OCI-LY1 (cell line): ENCODE data around the gene ASPM.

Experiments used
- H2AFZ ChIP-seq: fragments of 200-600 bp; sonication (generic), shearing (Covaris generic); 2 replicates; pipeline ENCODE4 v1.6.0; 2014; ENCODE audit warnings: antibody characterized with exemption, mild to moderate bottlenecking, low read length
- H3F3A ChIP-seq: fragments of 200-600 bp; sonication (generic), shearing (Covaris generic); 2 replicates; pipeline ENCODE4 v1.6.0; 2014; ENCODE audit warnings: mild to moderate bottlenecking, antibody characterized with exemption, low read length, moderate library complexity; ENCODE audit not compliant: insufficient read depth
- H3K27ac ChIP-seq: fragments of 200-600 bp; sonication (generic); 2 replicates; pipeline ENCODE4 v1.5.1; 2014; ENCODE audit warnings: low read length, mixed run types, mild to moderate bottlenecking, low read depth; ENCODE audit not compliant: poor library complexity, severe bottlenecking
- H3K27me3 ChIP-seq: fragments of 200-600 bp; sonication (generic); 2 replicates; pipeline ENCODE4 v1.6.0; 2014; ENCODE audit warnings: antibody characterized with exemption, mild to moderate bottlenecking, low read length, moderate library complexity; ENCODE audit not compliant: insufficient read depth
- H3K36me3 ChIP-seq: fragments of 200-600 bp; sonication (generic); 2 replicates; pipeline ENCODE4 v1.6.1; 2014; ENCODE audit warnings: mild to moderate bottlenecking, antibody characterized with exemption, low read length, moderate library complexity, mixed read lengths; ENCODE audit not compliant: insufficient read depth
- H3K4me1 ChIP-seq: fragments of 200-600 bp; sonication (generic); 2 replicates; pipeline ENCODE4 v1.5.1; 2014; ENCODE audit warnings: mild to moderate bottlenecking, low read length, moderate library complexity; ENCODE audit not compliant: insufficient read depth, severe bottlenecking
- H3K4me2 ChIP-seq: fragments of 200-600 bp; sonication (generic), shearing (Covaris generic); 2 replicates; pipeline ENCODE4 v1.6.1; 2014; ENCODE audit warnings: low read length
- H3K4me3 ChIP-seq: fragments of 200-600 bp; sonication (generic); 2 replicates; pipeline ENCODE4 v1.5.1; 2014; ENCODE audit warnings: low read length, low read depth, mild to moderate bottlenecking, mixed read lengths; ENCODE audit not compliant: poor library complexity, severe bottlenecking
- H3K79me2 ChIP-seq: fragments of 200-600 bp; shearing (Covaris generic); 2 replicates; pipeline ENCODE4 v1.6.1; 2016; ENCODE audit warnings: mixed run types, low read length, mixed read lengths; ENCODE audit not compliant: insufficient read depth
- H3K9ac ChIP-seq: fragments of 200-600 bp; sonication (generic), shearing (Covaris generic); 2 replicates; pipeline ENCODE4 v1.6.1; 2014; ENCODE audit warnings: mild to moderate bottlenecking, low read length, mixed read lengths
- H3K9me2 ChIP-seq: fragments of 200-600 bp; sonication (generic), shearing (Covaris generic); 2 replicates; pipeline ENCODE4 v1.6.1; 2014; ENCODE audit warnings: low read depth, mild to moderate bottlenecking, low read length, mixed read lengths
- H3K9me3 ChIP-seq: fragments of 200-600 bp; shearing (Covaris generic); 2 replicates; pipeline ENCODE4 v1.6.1; 2014; ENCODE audit warnings: low read length, mixed read lengths
- H4K20me1 ChIP-seq: fragments of 200-600 bp; sonication (generic), shearing (Covaris generic); 2 replicates; pipeline ENCODE4 v1.6.0; 2016; ENCODE audit warnings: mild to moderate bottlenecking, low read length; ENCODE audit not compliant: insufficient read depth
- CTCF ChIP-seq: fragments of 200-600 bp; sonication (generic), shearing (Covaris generic); IDR thresholded peaks from 2 replicates; pipeline ENCODE4 v1.5.1; 2017; ENCODE audit warnings: mild to moderate bottlenecking, antibody characterized with exemption, low read length, moderate library complexity, mixed read lengths
- EZH2 ChIP-seq: fragments of 200-600 bp; sonication (generic), shearing (Covaris generic); IDR thresholded peaks from 2 replicates; pipeline ENCODE4 v1.8.0; 2017; ENCODE audit warnings: borderline replicate concordance, mixed run types, mild to moderate bottlenecking, antibody characterized with exemption, low read length, moderate library complexity, mixed read lengths

Gene ASPM

GRCh38 chr1:197143276-197143675 lies 3.2 kb downstream of the ASPM start:
- no peak overlapping the region for H2AFZ ChIP-seq
- H3K79me2 ChIP-seq: peaks cover 50% of the 10 kb centered on the region
- no peaks in the 10 kb centered on the region for H3K9me2 ChIP-seq
- no peaks in the 10 kb centered on the region for H3K27me3 ChIP-seq
- H3K4me2 ChIP-seq: peak overlapping the region; percentile 86; the same call in 1 of the 2 replicates
- no peaks in the 10 kb centered on the region; the same call in 1 of the 2 replicates for H3K9me3 ChIP-seq
- H3K4me1 ChIP-seq: peaks cover 43% of the 10 kb centered on the region
- no peak overlapping the region for H3K4me3 ChIP-seq
- no peaks in the 10 kb centered on the region for H4K20me1 ChIP-seq
- TF ChIP-seq EZH2 (no peak), CTCF (no peak)
- H3K27ac ChIP-seq: no peak overlapping the region
- H3F3A ChIP-seq: no peaks in the 10 kb centered on the region
- H3K36me3 ChIP-seq: peaks cover 54% of the 10 kb centered on the region
- H3K9ac ChIP-seq: no peak overlapping the region

- Histone ChIP-seq H3K79me2 (peaks cover 50% of the 10 kb centered on the region), H3K4me1 (peaks cover 43% of the 10 kb centered on the region), H3F3A (no peaks in the 10 kb centered on the region), H3K4me3 (no peak overlapping the region), H3K9ac (no peak overlapping the region), H3K4me2 (peak overlapping the region; percentile 38), H3K9me2 (no peaks in the 10 kb centered on the region), H3K27ac (no peak overlapping the region), H3K36me3 (peaks cover 61% of the 10 kb centered on the region), H2AFZ (no peak overlapping the region), H3K27me3 (no peaks in the 10 kb centered on the region), H4K20me1 (no peaks in the 10 kb centered on the region), H3K9me3 (no peaks in the 10 kb centered on the region)
- TF ChIP-seq EZH2 (no peak), CTCF (no peak)
Measured at GRCh38 chr1:197141575-197141974, 4.9 kb downstream of the ASPM start.

GRCh38 chr1:197140121-197140520 lies 6.3 kb downstream of the ASPM start:
- no peaks in the 10 kb centered on the region for H4K20me1 ChIP-seq
- H3K27me3 ChIP-seq: no peaks in the 10 kb centered on the region
- no peak overlapping the region for H3K27ac ChIP-seq
- peaks cover 61% of the 10 kb centered on the region for H3K36me3 ChIP-seq
- H3K4me2 ChIP-seq: no peak overlapping the region
- peaks cover 37% of the 10 kb centered on the region for H3K79me2 ChIP-seq
- H3F3A ChIP-seq: no peaks in the 10 kb centered on the region
- H3K9me3 ChIP-seq: no peaks in the 10 kb centered on the region
- H3K9ac ChIP-seq: no peak overlapping the region
- H2AFZ ChIP-seq: no peak overlapping the region
- TF ChIP-seq EZH2 (no peak), CTCF (no peak)
- no peak overlapping the region for H3K4me3 ChIP-seq
- peaks cover 43% of the 10 kb centered on the region for H3K4me1 ChIP-seq
- H3K9me2 ChIP-seq: no peaks in the 10 kb centered on the region
